ENCODE measurements around the gene OSBPL7.

Gene OSBPL7

GRCh38 chr17:47820033-47820789 lies 1.4 kb downstream of the OSBPL7 start:
- no peak for DNase-seq

DNA sequence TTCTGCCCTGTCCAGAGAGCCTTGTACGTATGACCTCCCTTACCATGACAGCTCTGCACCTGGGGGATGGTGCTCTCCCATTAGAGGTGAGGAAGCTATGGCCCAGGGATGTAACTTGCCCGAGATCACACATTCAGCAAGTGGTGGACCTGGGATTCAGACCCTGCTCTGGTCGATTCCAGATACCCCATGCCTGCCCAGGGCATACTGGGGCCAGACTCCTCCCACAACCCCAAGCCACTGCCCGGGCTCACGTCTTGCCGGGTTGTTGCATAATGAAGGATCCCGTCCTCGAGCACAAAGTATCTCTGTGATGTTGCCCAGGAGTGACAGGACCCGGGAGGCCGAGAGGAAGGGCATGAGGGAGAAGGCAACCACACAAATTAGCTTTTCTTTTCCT lies 2.1 kb downstream of the OSBPL7 start:
- no peak for DNase-seq

DNA sequence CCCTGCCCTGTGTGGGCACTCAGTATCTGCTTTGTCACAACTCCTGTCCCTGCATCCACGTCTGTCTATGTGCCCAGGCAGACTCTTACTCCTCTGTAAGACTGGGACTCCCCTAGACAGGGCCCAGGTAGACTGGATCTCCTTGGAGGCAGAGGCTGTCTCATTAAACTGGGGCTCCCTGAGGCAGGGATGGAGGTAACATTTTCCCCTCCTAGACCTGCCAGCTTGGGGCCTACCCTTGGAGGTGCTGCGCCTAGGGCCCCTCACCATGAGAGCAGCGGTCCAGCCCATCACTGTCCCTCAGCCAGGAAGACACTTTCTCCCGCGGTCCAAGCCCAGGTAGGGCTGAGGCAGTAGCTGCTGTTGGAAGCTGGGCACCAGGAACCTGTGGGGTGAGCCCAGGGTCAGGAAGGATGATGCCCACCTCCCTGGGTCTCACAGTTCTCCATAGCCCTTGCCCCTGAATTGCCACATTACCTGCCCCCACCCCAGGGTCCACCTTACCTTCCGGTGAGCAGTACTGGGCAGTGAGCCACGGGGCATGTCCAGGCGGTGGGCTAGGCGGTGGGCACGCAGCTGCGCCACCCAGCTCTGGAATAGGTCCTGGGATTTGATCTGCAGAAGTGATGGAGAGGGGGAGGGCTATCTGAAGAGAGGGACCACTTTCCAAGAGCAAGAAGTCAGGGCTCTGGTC lies 3.4 kb downstream of the OSBPL7 start:
- DNase-seq: no peak

DNA sequence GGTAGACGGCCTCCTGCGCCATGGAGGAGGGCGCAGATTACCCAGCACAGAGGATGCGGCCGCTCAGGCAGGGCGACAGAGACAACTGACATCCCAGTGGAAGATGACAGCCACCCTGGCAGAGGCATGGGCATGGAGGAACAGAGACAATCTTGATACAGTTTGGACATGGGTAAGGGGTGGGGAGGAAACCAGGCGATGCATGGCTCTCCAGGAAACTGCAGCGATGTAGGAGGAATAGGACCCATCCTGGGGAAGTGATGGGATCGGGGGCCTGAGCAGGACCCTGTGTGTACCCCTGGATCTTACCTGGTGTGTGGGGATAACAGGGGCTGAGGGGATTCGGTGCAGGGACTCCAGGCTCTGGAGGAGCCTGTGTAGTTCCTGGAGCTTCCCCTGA lies 4.6 kb downstream of the OSBPL7 start:
- DNase-seq: no peak

DNA sequence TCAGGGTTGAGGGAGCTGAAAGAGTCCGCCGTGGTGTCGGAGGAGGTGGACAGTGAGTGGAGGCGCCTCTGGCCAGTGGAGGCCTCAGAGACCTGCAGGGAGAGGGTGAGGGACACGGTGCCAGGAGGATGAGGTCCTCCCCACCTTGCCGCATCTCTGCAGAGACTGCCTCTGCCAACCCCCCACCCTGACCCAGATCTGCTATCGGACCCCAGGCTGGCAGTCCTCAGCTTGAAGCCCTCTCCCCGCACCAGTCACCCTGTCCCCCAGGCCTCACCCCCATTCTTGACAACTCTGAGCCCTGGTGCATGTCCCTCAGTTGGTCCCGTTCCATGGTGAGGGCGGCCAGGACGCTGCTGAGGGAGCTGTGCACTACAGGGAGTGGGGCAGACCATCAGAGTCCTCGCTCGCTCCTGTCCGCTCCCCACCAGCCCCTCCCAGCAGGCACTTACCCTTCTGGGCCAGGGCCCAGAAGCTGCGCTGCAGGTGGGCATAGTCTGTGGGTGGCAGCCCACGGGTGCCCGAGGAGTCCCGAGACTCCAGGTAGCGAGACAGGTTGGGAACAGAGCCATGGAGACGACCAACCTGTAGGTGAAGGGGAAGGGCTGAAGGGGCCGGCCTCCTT lies 5.4 kb downstream of the OSBPL7 start:
- no peak for DNase-seq

DNA sequence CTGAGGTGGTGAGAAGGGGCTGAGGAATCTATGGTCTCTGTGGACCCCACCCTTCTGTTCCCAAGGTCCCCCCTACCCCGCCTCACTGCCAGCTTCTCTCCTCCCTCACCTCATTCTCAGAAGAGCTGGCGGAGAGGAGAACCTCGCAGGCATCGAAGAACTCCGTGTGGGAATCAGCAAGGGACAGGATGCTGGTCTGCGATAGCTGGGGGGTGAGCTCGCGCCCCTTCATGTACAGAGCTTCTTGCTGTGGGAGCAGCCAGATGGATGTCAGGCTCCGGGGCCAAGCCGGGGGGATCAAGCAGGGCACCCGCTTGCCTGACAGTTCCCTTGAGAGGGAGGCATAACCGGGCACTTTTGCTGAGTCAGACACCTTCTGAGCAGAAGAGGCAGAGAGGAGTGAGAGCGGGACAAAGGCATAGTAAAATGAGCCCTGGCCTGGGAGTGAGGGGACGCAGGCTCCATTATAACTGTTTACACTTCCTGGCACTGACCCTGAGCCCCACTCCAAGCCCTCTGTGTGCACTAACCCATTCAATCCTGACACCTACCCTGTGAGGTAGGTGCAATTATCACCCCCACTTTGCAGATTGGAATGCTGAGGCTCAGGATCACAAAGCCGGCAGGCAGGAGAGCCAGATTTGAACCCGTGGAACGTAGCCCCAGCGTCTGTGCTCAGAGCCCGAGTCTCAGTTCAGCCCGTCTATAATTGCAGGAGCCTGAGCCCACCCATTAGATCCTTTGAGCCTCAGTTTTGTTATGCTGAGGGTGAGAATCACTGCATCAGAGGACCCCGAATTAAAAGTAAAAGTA lies 6.3 kb downstream of the OSBPL7 start:
- no peak for DNase-seq

DNA sequence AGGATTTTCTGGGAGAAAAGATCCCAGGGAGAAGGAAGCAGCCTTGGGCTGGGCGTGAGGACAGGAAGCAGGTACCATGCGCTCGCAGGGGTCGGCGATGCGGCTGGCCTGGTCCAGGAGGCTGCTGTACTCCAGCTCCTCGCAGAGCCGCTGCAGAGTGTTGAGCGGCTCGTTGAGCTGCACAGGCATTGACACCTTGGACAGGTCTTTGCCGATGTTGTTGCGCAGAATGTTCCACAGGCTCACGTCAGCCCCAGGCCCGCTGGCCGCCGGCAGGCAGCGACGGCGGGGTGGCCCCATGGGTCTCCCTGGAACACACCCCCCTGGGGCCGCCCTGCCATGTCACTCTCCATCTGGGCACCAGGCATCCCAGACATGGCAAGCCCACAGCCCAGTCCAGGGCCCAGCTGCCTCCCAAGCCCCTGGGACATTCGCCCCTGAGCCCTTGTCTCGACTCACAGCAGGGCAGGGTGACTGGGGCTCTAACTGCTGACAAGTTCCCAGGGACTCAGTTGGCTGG lies 8.0 kb downstream of the OSBPL7 start:
- DNase-seq: no peak

DNA sequence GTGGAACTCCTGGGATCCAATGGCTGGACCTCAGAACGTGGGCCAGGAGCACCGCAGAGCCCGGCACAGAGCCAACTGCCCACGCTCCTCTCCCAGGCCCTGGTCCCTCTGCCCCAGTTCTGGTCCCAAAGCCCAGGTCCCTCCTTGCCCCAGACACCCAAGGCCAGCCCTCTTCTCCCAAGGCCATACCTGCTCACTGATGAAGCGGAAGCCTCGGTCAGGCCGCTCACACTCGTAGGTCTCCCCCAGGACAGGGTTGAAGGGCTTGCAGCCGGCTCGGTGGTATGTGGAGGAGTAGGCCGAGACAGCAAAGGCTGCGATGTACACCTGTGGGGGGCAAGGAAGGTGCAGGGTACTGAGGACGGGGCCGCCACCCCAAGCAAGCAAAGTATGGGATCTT lies 8.5 kb downstream of the OSBPL7 start:
- DNase-seq: no peak

DNA sequence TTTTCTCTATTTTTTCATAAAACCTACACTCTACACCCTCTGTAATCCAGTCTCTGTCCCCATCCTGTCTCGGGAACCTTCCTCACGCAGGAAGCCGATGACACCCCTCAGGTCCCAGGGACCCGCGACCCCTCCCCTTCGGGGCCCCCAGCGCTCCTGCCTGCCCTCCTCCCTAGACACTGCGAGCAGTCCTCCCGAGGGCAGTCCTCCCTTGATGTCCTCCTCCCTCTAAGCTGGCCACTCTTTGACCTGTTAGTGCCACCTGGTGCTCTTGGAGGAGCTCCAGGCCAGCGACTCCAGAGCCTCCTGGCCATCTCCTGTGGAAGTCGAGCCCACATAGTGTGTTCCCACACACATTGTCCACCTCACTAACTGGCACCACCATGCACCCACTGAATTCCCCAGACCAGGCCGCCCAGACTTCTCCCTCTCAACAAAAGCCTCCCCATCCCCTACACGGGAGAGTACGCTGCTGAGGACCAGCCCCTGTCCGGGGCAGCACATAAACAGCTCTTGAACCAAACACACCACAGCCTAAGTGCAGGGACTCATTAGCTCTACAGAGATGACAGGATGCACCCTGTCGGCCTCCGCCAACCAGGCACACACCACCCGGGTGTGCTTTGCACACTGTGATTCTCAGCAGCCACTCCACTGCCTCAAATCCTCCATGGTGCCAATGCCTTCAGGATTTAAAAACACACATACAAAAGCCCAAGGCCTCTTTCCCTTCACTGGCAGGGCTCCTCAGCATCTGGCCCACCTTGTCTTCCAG lies 9.3 kb downstream of the OSBPL7 start:
- DNase-seq: no peak

GRCh38 chr17:47811709-47812108 lies 9.9 kb downstream of the OSBPL7 start:
- no peak for DNase-seq

- no peak for DNase-seq
These were observed 10.5 kb downstream of the OSBPL7 start for GRCh38 chr17:47810901-47811635.

DNA sequence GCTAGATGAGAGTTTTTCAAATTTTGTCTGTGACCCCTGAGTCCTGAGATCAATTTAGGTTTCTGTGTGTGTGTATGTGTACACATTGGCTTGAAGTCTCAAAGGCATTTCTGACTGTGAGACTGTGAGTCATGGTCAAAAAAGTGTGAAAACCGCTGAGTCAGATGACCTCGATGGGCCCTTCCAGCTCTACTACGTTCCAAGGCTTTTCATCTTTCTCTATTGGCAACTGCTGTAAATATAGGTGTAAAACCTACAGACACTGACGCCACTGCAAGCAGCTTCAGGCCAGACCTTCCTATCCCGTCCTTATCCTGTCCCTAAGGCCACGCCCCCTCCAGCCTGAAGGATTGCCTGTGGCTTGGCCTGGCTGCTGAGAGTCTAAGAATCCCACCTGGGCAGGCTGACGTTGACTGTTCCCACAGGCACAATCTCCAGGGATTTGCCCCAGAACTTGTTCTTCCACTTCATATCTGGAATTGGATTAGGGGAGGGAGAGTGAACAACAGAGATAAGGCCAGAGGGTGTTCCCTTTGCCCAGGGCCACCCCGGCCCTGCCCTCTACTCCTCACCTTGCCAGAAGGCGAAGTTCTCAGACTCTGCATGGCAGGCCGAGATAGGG lies 11.3 kb downstream of the OSBPL7 start:
- no peak for DNase-seq

DNA sequence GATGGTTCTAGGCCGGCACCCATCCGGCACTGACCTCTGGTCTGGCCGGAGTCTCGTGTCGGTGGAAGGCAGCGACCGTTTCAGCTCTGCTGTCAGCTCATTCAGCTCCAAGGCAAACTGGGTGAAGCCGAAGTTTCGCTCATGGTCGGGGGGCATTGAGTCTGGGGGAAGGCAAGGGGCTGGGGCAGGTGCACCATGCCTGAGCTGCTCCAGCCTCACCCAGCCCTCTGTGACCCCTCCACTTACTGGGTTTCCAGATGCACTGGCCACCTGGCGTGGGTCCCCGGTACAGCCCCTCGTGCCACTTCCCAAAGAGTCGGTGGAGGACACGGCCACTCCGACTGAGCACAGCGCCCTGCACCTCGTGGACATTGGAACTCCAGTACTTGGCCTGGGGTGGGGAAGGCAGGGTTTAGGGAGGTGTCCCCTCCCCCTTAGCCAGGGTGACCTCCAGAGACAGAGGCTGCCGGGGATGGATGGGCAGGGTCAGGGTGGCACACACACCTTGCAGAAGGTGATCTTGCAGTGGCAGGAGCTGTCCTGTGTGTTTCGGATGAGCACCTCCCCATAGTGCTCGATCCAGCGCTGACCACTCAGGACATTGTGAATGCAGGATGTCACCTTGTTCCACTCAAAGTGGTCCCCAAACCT lies 12.6 kb downstream of the OSBPL7 start:
- no peak for DNase-seq

DNA sequence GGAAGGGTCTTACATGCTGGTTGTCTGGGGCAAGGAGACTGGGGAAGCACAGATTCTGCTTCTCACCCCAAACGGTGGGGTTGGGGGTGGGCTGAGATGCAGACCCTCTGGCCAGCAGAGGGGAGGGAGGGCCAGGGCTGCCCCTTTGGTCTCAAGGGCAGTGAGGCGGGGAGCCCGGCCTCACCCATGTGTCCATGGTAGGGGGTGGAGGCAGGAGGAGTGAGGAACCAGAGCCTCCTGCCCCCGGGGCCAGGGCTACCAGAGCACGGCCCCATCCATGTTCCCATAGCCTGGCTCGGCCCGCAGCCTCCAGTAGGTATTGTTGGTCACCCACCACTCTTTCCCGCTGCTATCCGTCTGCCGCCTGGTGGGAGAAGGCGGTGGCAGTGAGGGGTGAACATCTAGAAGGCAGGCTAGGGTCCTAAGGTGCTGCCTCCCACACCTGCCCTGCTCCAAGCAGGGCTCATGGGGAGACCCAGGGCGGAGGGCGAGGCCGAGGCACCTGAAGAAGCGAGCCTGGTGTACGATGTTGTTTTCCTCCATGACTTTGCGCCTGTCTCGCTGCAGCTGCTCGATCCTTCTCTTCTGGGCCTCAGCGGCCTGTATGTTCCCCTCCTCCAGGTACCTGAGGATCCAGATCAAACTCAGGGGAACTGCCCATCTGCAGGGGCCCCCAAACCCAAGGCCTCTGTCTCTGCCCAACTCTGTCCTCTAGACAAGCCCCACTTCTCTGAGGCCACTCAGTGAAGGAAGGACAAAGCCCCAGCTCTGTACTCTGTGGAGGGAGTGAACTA lies 13.4 kb downstream of the OSBPL7 start:
- no peak for DNase-seq

DNA sequence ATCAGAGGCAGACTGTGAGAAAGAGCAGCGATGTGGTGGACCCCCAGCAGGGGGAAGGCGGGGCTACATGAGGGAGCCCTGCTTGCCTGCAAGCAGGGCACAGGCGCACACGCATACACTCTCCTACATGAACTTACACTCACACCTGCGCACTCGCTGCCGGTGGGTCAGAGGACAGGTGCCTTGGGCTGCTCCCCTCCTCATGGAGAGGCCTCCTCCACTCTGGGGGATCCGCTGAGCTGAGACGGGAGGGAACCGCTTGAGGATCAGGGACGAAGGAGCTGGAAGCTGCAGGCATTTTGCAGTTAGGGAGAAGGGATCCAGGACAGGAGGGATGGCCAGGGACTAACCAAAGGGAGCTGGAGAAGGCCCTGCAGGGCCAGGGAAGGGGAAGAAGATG lies 14.2 kb downstream of the OSBPL7 start:
- DNase-seq: no peak

DNA sequence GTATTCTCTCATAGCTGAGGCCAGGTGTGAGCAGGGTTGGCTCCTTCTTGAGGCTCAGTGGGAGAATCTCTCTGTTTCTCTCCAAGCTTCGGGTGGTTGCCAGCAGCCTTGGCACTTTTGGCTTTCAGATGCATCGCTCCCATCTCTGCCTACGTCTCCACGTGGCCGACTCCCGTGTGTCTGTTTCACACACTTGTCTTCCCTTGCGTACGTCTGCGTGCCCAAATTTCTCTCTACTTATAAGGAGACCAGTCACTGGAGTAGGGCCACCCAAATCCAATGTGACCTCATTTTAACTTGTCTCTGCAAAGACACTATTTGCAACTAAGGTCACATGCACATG lies 14.7 kb downstream of the OSBPL7 start:
- DNase-seq: no peak

DNA sequence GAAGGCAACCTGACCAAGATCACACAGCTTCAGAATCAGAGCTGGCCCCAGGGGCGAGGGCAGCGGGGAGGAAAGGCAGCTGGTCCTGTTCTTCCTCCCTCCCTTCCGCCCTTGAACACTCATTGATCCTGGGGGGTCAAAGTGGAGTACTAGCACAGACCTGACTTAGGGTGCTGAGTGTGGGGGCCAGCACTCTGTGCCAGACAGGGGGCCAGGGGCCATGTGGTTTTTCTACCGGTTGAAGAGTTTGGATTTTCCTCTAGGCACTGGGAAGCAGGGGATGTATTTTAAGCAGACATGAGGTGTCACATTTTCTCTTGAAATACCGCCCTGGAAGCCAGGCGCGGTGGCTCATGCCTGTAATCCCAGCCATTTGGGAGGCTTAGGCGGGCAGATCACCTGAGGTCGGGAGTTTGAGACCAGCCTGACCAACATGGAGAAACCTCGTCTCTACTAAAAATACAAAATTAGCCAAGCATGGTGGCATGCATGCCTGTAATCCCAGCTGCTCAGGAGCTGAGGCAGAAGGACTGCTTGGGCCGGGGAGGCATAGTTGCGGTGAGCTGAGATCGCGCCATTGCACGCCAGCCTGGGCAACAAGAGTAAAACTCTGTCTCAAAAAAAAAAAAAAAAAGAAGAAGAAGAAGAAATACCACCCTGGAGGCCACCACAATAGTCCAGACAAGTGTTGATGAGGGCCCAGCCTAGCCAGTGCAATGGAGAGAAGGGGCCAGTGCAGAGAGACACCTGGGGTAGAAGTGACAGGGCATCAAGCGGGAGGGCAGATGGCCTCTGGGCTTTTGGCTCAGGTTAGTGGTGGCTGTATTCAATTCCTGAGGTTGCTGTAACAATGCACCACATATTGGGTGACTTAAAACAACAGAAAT lies 15.3 kb downstream of the OSBPL7 start:
- DNase-seq: no peak

GRCh38 chr17:47804461-47804860 lies 17.1 kb downstream of the OSBPL7 start:
- DNase-seq: no peak

DNA sequence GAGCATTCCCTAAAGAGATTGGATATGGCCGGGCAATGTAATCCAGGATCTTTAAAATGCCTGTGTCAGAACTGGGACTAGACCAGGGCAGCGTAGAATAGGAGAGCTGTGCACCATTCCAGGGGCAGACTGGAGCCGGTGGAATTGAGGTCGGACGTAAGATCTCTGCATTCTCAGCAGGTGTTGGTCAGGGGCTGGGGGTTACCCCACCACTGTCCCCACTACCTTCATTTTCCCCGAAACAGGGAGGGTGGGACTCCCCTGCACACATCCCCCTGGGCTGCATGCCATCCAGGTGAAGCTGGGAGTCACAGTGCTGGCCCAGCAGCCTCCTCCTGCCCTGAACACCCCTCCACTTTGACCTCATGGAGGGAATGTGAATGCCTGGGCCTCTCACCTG lies 17.8 kb downstream of the OSBPL7 start:
- DNase-seq: no peak

Data from NCI-H1105 treated with DMSO at 0.1 percent for 48 hours (cell line).